ENCODE results near the gene SPEN.

- no peak for TF ChIP-seq CTCF (IDR thresholded peaks at IDR 0.05)
- peak; percentile 92 for TF ChIP-seq POLR2AphosphoS5 (IDR thresholded peaks at IDR 0.05; ENCODE audit: insufficient read depth in 1 of 2, low read depth in 1 of 2)
Measured at GRCh38 chr1:15885701-15886610, 38.4 kb downstream of the SPEN start.

All from vagina (tissue), 2 donors.